ENCODE measurements around the gene SRPK3. TPM values are rescaled to one million over a fixed set of nuclear protein-coding genes. Genes with fewer than 3 reads are reported as not detected.
A peak's percentile ranks its signal among the peaks of the same experiment; 100 is the strongest.

SRPK3 gene
- total and polyA plus RNA-seq, 2 donors (not counting 3 experiments of a cell fraction or from before 2014, with no cell fraction given) = 0.25 to 0.40 TPM

DNA sequence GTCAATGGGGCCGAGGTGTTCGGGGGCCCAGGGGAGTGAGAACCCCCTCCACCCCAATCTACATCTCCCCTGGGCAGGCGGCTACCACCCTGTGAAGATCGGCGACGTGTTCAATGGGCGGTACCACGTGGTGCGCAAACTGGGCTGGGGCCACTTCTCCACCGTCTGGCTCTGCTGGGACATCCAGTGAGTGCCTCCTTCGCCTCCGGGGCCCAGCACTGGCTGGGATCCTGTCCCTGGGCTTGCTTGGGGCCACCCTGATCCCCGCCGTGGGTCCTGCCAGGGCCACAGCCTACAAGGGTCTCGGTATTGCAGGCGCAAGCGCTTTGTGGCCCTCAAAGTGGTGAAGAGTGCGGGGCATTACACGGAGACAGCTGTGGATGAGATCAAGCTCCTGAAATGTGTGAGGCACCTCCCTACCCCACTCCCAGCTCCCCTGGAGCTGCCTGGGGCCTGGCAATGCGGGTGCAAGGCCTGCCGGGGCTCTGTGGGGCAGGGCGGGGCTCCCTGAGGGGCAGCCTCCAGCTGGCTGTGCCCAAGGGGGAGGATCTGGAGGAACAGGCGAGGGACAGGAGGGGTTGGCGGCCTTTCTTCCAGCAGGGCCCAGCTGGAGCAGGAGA is 697 bp downstream of the SRPK3 start:
- Histone ChIP-seq H3K79me2 (ENCODE audit: control insufficient read depth, insufficient read depth, low read length) (no peaks in the 10 kb centered on the region), H3K9me1 (replicated peaks; ENCODE audit: control insufficient read depth, extremely low read depth, insufficient read depth, low read length) (no peaks in the 10 kb centered on the region), H3K4me3 (replicated peaks in 1 of 3; ENCODE audit: insufficient read depth in 1 of 3, low read depth in 1 of 3, low read length in 3 of 3) (no peak overlapping the region), H3K27ac (ENCODE audit: insufficient read depth, low read depth, low read length) (no peak overlapping the region), H3K27me3 (ENCODE audit: control insufficient read depth in 2 of 2, insufficient read depth in 2 of 2, low read length in 2 of 2) (no peaks in the 10 kb centered on the region), H3K9ac (replicated peaks; ENCODE audit: extremely low read depth, insufficient read depth, low read length) (no peak overlapping the region), H4K20me1 (replicated peaks; ENCODE audit: control insufficient read depth, extremely low read depth, insufficient read depth, low read length) (no peaks in the 10 kb centered on the region), H3K36me3 (ENCODE audit: control insufficient read depth in 2 of 2, extremely low read depth in 1 of 2, insufficient read depth in 2 of 2, low read length in 2 of 2) (peaks cover 0 to 6% of the 10 kb centered on the region in 2 experiments), H2AFZ (ENCODE audit: low read depth, low read length) (no peak overlapping the region), H3K4me2 (ENCODE audit: insufficient read depth, low read length) (no peak overlapping the region), H3K4me1 (ENCODE audit: control insufficient read depth, extremely low read depth, insufficient read depth, low read length) (no peaks in the 10 kb centered on the region), H3K9me3 (replicated peaks; ENCODE audit: control insufficient read depth, insufficient read depth, low read length) (no peaks in the 10 kb centered on the region)
- dilution Hi-C loops (cut with MboI; ENCODE audit: extremely low pct_ligation_motif_present, low sequenced_read_pairs) = no loop called here
- no TSS peak for BruUV-seq (replicated peaks)
- POLR2A ChIA-PET = no interaction called here
- no peak for TF ChIP-seq GATA2 (IDR thresholded peaks at IDR 0.05; ENCODE audit: insufficient read depth, insufficient read length, low read depth, low read length)
- no peak for TF ChIP-seq POLR2AphosphoS5 (IDR thresholded peaks at IDR 0.05; ENCODE audit: insufficient read depth, low read depth, low read length)
- DNase-seq (ENCODE audit: low read depth, low spot score) (no peak), FAIRE-seq (no peak)
- CTCF ChIA-PET = interaction anchor here (1.0 to 1.2 kb wide), 2 partner anchors 10 to 166 kb away, joined by 3 read pairs; no protein-coding TSS in a partner anchor
- intact Hi-C loops (cut with micrococcal nuclease) = no loop called here

DNA sequence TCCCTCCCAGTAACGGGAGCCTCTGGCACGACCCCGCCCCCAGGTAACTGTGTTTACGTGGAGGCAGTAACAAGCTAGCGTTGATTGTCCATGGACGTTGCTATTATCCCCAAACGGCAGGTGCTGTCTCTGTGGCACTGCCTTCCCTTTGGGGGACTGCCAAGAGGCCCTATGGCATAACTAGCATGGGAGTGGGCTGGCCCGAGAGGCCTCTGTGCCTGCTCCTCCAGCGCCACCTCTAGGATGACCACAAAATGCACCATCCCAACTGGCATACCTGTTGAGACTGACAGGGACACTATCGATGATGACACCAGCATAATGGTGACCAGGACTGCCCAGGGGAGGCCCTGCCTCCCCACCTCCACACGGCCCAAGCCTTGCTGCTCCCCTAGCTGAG is 1.5 kb downstream of the SRPK3 start:
- Histone ChIP-seq H3K4me2 (ENCODE audit: insufficient read depth, low read length) (no peak overlapping the region), H3K9me1 (replicated peaks; ENCODE audit: control insufficient read depth, extremely low read depth, insufficient read depth, low read length) (no peaks in the 10 kb centered on the region), H3K79me2 (ENCODE audit: control insufficient read depth, insufficient read depth, low read length) (no peaks in the 10 kb centered on the region), H3K36me3 (ENCODE audit: control insufficient read depth in 2 of 2, extremely low read depth in 1 of 2, insufficient read depth in 2 of 2, low read length in 2 of 2) (peaks cover 0 to 8% of the 10 kb centered on the region in 2 experiments), H3K27ac (ENCODE audit: insufficient read depth, low read depth, low read length) (no peak overlapping the region), H4K20me1 (replicated peaks; ENCODE audit: control insufficient read depth, extremely low read depth, insufficient read depth, low read length) (no peaks in the 10 kb centered on the region), H3K9ac (replicated peaks; ENCODE audit: extremely low read depth, insufficient read depth, low read length) (no peak overlapping the region), H2AFZ (ENCODE audit: low read depth, low read length) (no peak overlapping the region), H3K4me3 (replicated peaks in 1 of 3; ENCODE audit: insufficient read depth in 1 of 3, low read depth in 1 of 3, low read length in 3 of 3) (no peak overlapping the region), H3K4me1 (ENCODE audit: control insufficient read depth, extremely low read depth, insufficient read depth, low read length) (no peaks in the 10 kb centered on the region), H3K9me3 (replicated peaks; ENCODE audit: control insufficient read depth, insufficient read depth, low read length) (no peaks in the 10 kb centered on the region), H3K27me3 (ENCODE audit: control insufficient read depth in 2 of 2, insufficient read depth in 2 of 2, low read length in 2 of 2) (no peaks in the 10 kb centered on the region)
- dilution Hi-C loops (cut with MboI; ENCODE audit: extremely low pct_ligation_motif_present, low sequenced_read_pairs) (no loop called here), intact Hi-C loops (cut with micrococcal nuclease) (no loop called here)
- ChIA-PET CTCF (interaction anchor here (1.0 to 1.2 kb wide), 2 partner anchors 11 to 95 kb away, joined by 3 read pairs; partner anchors contain the start of gene SLC6A8), POLR2A (no interaction called here)
- DNase-seq (ENCODE audit: low read depth, low spot score) (no peak), FAIRE-seq (no peak)
- TF ChIP-seq, protein P1, sequence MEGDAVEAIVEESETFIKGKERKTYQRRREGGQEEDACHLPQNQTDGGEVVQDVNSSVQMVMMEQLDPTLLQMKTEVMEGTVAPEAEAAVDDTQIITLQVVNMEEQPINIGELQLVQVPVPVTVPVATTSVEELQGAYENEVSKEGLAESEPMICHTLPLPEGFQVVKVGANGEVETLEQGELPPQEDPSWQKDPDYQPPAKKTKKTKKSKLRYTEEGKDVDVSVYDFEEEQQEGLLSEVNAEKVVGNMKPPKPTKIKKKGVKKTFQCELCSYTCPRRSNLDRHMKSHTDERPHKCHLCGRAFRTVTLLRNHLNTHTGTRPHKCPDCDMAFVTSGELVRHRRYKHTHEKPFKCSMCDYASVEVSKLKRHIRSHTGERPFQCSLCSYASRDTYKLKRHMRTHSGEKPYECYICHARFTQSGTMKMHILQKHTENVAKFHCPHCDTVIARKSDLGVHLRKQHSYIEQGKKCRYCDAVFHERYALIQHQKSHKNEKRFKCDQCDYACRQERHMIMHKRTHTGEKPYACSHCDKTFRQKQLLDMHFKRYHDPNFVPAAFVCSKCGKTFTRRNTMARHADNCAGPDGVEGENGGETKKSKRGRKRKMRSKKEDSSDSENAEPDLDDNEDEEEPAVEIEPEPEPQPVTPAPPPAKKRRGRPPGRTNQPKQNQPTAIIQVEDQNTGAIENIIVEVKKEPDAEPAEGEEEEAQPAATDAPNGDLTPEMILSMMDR (IDR thresholded peaks at IDR 0.05; ENCODE audit: extremely low read depth in 1 of 2, insufficient read depth in 1 of 2, low read depth in 1 of 2, low read length in 2 of 2) = peak in 1 of 2 donors; percentile 2
- TF ChIP-seq EZH2 (IDR thresholded peaks at IDR 0.05; ENCODE audit: borderline replicate concordance, low read depth, low read length, severe bottlenecking) = no peak
- BruUV-seq (replicated peaks) = no TSS peak

Data from endothelial cell of umbilical vein (primary cell).